Measurements from ENCODE around the gene SPTBN1.
A peak's percentile ranks its signal among the peaks of the same experiment; 100 is the strongest.

SPTBN1 gene

GRCh38 chr2:54455563-54456361 lies at the start of gene SPTBN1:
SPTBN1 (plus strand) TSS chr2:54456327; CDS start chr2:54526419, 70,092 bp downstream.
- DNase-seq, result peak; percentile 16

GRCh38 chr2:54407693-54408092 lies 48.4 kb upstream of the SPTBN1 start:
- DNase-seq, result no peak

DNA sequence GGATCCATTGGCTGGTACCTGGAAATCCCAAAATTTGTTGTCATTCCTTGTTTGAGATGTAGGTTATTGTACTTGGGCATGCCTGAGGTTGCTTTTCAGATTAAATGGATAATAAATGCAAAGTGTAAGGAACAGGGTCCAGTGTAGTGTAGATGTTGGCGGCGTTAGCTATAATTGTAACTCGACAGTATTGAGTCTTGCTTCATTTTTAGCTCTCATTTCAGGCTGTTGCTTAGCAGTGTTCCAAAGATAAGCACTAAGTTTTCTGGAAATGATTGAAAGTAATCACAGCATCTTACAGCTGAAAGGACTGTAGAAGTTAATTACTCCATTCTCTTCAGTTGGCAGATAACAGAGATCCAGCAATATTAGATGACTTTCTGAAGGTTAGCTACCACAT lies 47.8 kb upstream of the SPTBN1 start:
- no peak for DNase-seq

DNA sequence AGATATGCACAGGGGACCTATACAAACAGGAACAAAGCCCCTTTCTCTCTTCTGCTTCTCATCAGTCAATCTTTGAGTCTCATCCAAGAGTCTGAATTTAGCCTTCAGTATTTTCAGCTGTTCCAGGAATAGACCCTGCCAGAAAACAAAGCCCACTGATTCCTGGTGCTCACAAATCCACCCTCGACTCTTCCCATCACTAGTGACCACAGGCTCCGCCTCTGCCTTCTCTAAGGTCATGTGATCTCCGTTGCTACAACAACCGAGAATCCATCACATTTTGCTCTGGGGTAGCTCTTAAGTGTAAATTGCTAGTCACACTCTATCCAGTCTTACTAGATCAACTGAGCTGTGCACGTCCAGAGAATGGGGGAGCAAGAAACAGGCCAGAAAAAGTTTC lies 46.4 kb upstream of the SPTBN1 start:
- DNase-seq, result no peak

GRCh38 chr2:54411801-54412354 lies 44.2 kb upstream of the SPTBN1 start:
- DNase-seq, result no peak

- no peak for DNase-seq
These were observed 39.8 kb upstream of the SPTBN1 start for GRCh38 chr2:54416166-54416813.

- no peak for DNase-seq
These were observed 39.2 kb upstream of the SPTBN1 start for GRCh38 chr2:54416938-54417337.

DNA sequence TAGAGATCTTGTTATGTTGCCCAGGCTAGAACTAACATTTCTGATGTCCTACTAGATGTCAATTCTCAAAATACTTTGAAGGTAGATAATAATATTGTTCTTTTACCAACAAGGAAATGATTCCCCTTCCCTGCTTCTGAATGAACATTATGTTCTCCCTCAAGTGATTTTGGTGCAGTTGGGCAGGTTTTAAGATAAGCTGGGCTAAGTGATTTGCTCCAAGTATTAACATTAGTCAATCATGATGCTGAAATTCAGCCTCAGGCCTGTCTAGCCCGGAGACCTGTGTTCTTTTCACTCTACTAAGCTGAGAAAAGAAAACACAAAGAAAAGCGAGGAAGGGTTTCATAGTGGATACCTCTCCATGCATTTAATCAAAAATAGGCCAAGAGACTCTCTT lies 38.5 kb upstream of the SPTBN1 start:
- DNase-seq, result no peak

GRCh38 chr2:54419388-54419787 lies 36.7 kb upstream of the SPTBN1 start:
- no peak for DNase-seq

GRCh38 chr2:54419855-54420523 lies 36.1 kb upstream of the SPTBN1 start:
- DNase-seq, result no peak

- no peak for DNase-seq
These were observed 35.5 kb upstream of the SPTBN1 start for GRCh38 chr2:54420524-54421172.

GRCh38 chr2:54422072-54422581 lies 34.0 kb upstream of the SPTBN1 start:
- peak; percentile 28 for DNase-seq

DNA sequence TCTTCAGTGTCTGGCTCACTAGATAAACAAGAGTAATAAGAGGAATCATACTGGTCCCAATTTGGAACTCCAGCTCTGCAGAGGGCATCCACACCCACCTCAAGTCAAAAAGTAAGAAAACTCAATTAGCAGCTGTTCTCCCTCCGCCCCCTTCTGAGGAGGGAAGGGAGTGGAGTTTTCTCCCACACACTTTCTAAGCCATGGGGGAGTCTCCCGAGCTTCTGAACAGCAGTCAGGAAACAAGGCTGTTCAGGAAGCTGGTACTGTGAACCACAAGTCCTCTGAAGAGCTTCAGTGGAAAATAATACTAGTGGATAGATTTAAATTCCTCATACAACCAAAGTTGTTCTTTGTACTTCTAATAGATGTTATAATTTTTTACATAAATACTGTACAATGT lies 32.9 kb upstream of the SPTBN1 start:
- no peak for DNase-seq

DNA sequence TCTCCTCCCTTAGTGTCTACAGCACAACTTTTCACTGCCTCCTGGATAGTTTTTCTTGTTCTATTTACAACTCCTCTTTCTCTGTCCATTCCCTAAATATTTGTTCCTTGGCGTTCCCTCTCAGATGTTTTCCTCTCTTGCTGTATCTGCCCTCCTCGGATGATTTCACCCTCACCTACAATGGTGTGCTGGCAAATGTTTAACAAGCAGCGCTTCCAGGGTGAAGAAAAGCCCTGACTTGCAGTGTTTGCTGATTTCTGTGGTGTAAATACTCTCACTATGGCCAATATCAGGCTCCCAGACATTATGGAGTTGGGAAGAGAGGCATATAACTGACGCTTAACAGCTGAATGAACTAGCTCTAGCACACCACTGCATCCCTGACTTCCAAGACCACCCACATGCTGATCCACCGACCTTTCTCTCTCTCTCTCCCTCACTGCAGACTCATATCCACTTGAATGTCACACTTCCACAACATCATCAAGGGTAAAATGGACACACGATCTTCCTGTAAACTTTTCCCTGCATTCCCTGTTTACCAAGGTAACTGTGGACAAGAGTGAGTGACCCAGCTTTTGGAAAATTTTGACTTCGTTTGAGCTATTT lies 31.5 kb upstream of the SPTBN1 start:
- DNase-seq, result no peak

DNA sequence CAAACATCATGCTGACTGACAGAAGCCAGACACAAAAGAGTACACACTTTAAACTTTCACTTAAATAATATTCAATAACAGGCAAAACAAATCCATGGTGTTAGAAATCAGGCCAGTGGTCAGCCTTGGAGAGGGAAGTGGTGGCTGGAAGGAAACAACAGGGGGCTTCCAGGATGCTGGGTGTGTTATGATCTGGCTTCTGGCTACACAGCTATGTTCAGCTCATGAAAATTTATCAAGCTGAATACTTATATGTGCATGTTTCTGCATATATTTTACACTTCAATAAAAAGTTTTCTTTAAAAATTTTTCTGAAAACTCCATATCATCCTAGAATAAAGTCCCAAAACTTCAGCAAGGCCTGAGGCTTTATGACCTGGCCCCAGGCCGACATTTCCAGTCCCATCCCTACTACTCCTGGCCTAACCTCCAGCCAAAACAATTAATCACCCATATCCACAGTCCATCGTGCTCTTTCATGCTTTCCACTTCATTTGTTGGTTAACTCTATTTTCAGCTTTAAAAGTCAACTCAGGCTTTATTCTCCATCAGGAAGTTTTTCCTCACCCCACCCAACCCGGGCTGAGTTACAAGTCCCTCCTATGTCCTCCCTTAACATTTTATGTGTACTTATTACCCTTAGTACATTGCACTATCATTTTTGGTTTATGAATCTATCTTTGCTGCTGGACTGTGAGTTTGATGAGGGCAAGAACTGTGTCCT lies 27.9 kb upstream of the SPTBN1 start:
- no peak for DNase-seq

- DNase-seq, result no peak
These were observed 27.1 kb upstream of the SPTBN1 start for GRCh38 chr2:54429054-54429453.

GRCh38 chr2:54429811-54430551 lies 26.1 kb upstream of the SPTBN1 start:
- no peak for DNase-seq

DNA sequence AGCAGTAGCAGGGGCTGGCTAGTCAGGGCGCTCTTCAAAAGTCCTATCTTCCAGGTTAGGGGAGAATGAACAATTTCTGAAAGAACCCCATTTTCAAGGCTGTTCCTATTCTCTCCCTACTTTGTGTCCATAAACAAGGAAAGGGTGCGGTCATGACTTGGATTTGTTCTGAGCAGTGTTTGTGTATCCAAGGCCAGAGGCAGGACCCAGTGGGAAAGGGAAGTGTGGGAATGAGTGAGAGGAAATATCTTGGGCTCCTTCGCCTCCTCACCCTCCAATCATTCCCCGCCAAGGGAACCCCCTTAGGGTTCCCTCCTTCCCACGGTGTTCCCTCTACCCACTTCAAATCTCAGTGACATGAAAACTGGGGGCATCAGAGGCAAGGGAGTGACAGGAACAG lies 25.5 kb upstream of the SPTBN1 start:
- no peak for DNase-seq

- no peak for DNase-seq
These were observed 23.7 kb upstream of the SPTBN1 start for GRCh38 chr2:54432251-54433015.

GRCh38 chr2:54434229-54434628 lies 21.9 kb upstream of the SPTBN1 start:
- DNase-seq, result no peak
